ENCODE results near the gene ZNRF2. TPM values are rescaled to one million over a fixed set of nuclear protein-coding genes. Genes with fewer than 3 reads are reported as not detected.

Gene ZNRF2
- polyA plus RNA-seq, 1 donor (not counting 4 experiments of a cell fraction or from before 2014, with no cell fraction given), result 7.0 TPM

DNA sequence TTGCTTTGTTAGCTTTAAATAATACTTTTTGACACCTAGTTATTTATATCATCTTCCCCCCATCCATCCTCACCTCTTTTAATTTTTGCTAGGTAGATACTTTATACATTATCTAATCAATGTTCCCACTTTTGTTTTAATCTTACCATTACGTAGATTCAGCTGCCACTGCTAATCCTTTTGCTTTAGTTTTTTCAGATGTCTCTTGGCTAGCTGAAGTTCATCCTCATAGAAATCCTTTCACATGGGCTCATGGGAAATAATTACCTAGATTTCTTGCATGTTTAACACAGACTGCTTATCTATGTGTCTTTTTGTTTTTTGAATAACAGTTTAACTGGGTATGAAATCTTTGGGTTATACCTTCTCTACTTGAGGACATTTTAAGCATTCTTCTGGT is 60.1 kb downstream of the ZNRF2 start:
- Histone ChIP-seq H3K9ac (ENCODE audit: control insufficient read depth, extremely low read depth, insufficient read depth, low read length) (no peak overlapping the region), H3K9me3 (ENCODE audit: control insufficient read depth, low read depth, low read length) (no peaks in the 10 kb centered on the region), H3K4me2 (ENCODE audit: control insufficient read depth, extremely low read depth, insufficient read depth, low read depth, low read length) (no peak overlapping the region), H3K79me2 (ENCODE audit: control insufficient read depth, insufficient read depth, low read length) (peaks cover 36% of the 10 kb centered on the region), H3K27ac (ENCODE audit: control insufficient read depth, insufficient read depth, low read length) (no peak overlapping the region), H3K4me1 (ENCODE audit: control insufficient read depth, extremely low read depth, insufficient read depth, low read length) (peaks cover 23% of the 10 kb centered on the region), H3K9me1 (ENCODE audit: control insufficient read depth, extremely low read depth, insufficient read depth, low read length) (no peaks in the 10 kb centered on the region), H3K4me3 (ENCODE audit: control insufficient read depth in 2 of 3, extremely low read depth in 1 of 3, insufficient read depth in 2 of 3, low read depth in 1 of 3, low read length in 3 of 3) (no peak overlapping the region), H4K20me1 (ENCODE audit: control insufficient read depth, extremely low read depth, insufficient read depth, low read length) (no peaks in the 10 kb centered on the region), H3K36me3 (ENCODE audit: control insufficient read depth in 2 of 2, extremely low read depth in 1 of 2, insufficient read depth in 2 of 2, low read length in 2 of 2) (no peaks in the 10 kb centered on the region), H3K27me3 (ENCODE audit: control insufficient read depth, extremely low read depth, insufficient read depth, low read length) (no peaks in the 10 kb centered on the region), H2AFZ (ENCODE audit: control insufficient read depth, low read length) (no peak overlapping the region)
- no peak for DNase-seq (ENCODE audit: low read depth, low spot score)
- dilution Hi-C loops (cut with MboI; ENCODE audit: extremely low pct_ligation_motif_present, low sequenced_read_pairs), result no loop called here
- TF ChIP-seq, protein P1, sequence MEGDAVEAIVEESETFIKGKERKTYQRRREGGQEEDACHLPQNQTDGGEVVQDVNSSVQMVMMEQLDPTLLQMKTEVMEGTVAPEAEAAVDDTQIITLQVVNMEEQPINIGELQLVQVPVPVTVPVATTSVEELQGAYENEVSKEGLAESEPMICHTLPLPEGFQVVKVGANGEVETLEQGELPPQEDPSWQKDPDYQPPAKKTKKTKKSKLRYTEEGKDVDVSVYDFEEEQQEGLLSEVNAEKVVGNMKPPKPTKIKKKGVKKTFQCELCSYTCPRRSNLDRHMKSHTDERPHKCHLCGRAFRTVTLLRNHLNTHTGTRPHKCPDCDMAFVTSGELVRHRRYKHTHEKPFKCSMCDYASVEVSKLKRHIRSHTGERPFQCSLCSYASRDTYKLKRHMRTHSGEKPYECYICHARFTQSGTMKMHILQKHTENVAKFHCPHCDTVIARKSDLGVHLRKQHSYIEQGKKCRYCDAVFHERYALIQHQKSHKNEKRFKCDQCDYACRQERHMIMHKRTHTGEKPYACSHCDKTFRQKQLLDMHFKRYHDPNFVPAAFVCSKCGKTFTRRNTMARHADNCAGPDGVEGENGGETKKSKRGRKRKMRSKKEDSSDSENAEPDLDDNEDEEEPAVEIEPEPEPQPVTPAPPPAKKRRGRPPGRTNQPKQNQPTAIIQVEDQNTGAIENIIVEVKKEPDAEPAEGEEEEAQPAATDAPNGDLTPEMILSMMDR (optimal IDR thresholded peaks at IDR 0.05 in 1 of 3, IDR thresholded peaks at IDR 0.05 in 1 of 3, conservative IDR thresholded peaks at IDR 0.05 in 1 of 3; ENCODE audit: extremely low read depth in 1 of 3, insufficient read depth in 2 of 3, low read length in 3 of 3), result no peak
- no peak for TF ChIP-seq EZH2 (IDR thresholded peaks at IDR 0.05; ENCODE audit: low read length)
- FAIRE-seq, result no peak

DNA sequence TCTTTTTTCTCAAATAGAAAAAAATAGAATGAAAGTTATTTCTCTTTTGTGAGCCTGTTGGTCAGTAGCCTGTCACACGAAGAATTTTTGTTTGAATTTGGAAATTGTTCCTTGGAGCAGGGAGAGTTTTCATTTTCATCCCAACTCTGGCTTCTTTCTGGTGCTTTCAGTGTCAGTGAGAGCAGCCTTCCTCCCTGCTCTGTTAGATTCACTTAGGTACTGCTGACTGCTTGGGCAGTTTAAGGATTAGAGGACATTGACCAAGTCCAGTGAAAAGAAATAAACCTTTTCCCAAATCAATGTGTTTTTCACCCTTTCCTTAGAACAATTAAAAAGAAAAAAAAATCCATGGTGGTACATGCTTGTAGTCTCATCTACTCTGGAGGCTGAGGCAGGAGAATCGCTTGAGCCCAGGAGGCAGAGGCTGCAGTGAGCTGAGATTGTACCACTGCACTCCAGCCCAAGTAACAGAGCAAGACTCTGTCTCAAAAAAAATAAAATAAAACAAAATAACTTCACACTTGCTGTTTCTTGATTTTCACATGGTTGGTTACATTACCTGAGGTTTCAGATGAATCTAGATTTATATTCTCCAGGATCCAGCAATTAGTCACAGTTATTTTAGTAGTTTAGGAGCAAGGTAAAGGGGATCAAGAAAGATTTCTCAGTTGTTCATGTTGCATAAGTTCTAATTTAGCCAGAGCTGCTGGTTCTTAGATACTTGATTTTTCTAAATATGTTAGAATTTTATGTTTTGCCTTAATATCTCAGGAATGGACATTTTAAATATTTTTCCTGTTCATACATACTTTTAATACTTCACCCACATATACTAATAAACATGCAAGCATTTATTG is 63.1 kb downstream of the ZNRF2 start:
- peaks cover 29% of the 10 kb centered on the region for H3K4me1 ChIP-seq (ENCODE audit: control insufficient read depth, extremely low read depth, insufficient read depth, low read length)
- no peaks in the 10 kb centered on the region for H3K27me3 ChIP-seq (ENCODE audit: control insufficient read depth, extremely low read depth, insufficient read depth, low read length)
- H3K9ac ChIP-seq (ENCODE audit: control insufficient read depth, extremely low read depth, insufficient read depth, low read length), result no peak overlapping the region
- TF ChIP-seq, protein P1 (optimal IDR thresholded peaks at IDR 0.05 in 1 of 3, IDR thresholded peaks at IDR 0.05 in 1 of 3, conservative IDR thresholded peaks at IDR 0.05 in 1 of 3; ENCODE audit: extremely low read depth in 1 of 3, insufficient read depth in 2 of 3, low read length in 3 of 3), result no peak
- dilution Hi-C loops (cut with MboI; ENCODE audit: extremely low pct_ligation_motif_present, low sequenced_read_pairs), result no loop called here
- peak overlapping the region; percentile 82 for H3K4me2 ChIP-seq (ENCODE audit: control insufficient read depth, extremely low read depth, insufficient read depth, low read depth, low read length)
- no peak for FAIRE-seq
- no peaks in the 10 kb centered on the region for H3K36me3 ChIP-seq (ENCODE audit: control insufficient read depth in 2 of 2, extremely low read depth in 1 of 2, insufficient read depth in 2 of 2, low read length in 2 of 2)
- no peaks in the 10 kb centered on the region for H3K9me3 ChIP-seq (ENCODE audit: control insufficient read depth, low read depth, low read length)
- H3K4me3 ChIP-seq (ENCODE audit: control insufficient read depth in 2 of 3, extremely low read depth in 1 of 3, insufficient read depth in 2 of 3, low read depth in 1 of 3, low read length in 3 of 3), result no peak overlapping the region
- H3K79me2 ChIP-seq (ENCODE audit: control insufficient read depth, insufficient read depth, low read length), result peaks cover 24% of the 10 kb centered on the region
- no peak overlapping the region for H2AFZ ChIP-seq (ENCODE audit: control insufficient read depth, low read length)
- no peaks in the 10 kb centered on the region for H4K20me1 ChIP-seq (ENCODE audit: control insufficient read depth, extremely low read depth, insufficient read depth, low read length)
- no peak for DNase-seq (ENCODE audit: low read depth, low spot score)
- no peaks in the 10 kb centered on the region for H3K9me1 ChIP-seq (ENCODE audit: control insufficient read depth, extremely low read depth, insufficient read depth, low read length)
- H3K27ac ChIP-seq (ENCODE audit: control insufficient read depth, insufficient read depth, low read length), result peak overlapping the region; percentile 49
